Natural killer cell (primary cell): Measurements from ENCODE around the gene P3H2. TPM values are rescaled to one million over a fixed set of nuclear protein-coding genes. Genes with fewer than 3 reads are reported as not detected.
A peak's percentile ranks its signal among the peaks of the same experiment; 100 is the strongest.

Source experiments
- ATAC-seq, 3 donors: fragments of 150-1000 bp in 2 of 3; fragments of 200-7000 bp in 1 of 3; cut with Tn5 transposase; 1 replicate in 1 of 3; 2 replicates in 2 of 3; pipeline ENCODE4 v1.10.0; 2021; ENCODE audit warnings: mild to moderate bottlenecking in 2 of 3, moderate library complexity in 2 of 3
- DNase-seq, 2 donors: peaks; one replicate each; pipeline versions ENCODE4 v3.0.0 to v3.0.0-alpha.2; 2013 to 2021; ENCODE audit warnings: mixed read lengths in 1 of 2
- H3K27ac ChIP-seq: one replicate; pipeline ENCODE4 v1.5.1; 2013; ENCODE audit warnings: mild to moderate bottlenecking, low read length
- H3K27me3 ChIP-seq: one replicate; pipeline ENCODE4 v1.6.1; 2013; ENCODE audit warnings: low read length; ENCODE audit not compliant: control insufficient read depth, insufficient read depth
- H3K36me3 ChIP-seq: one replicate; pipeline ENCODE4 v1.6.1; 2013; ENCODE audit warnings: low read length; ENCODE audit not compliant: control insufficient read depth, insufficient read depth
- H3K4me1 ChIP-seq: one replicate; pipeline ENCODE4 v1.6.1; 2013; ENCODE audit warnings: low read length; ENCODE audit not compliant: control insufficient read depth, insufficient read depth
- H3K4me3 ChIP-seq: one replicate; pipeline ENCODE4 v1.5.1; 2013; ENCODE audit warnings: low read length
- H3K9me3 ChIP-seq: one replicate; pipeline ENCODE4 v1.6.1; 2013; ENCODE audit warnings: low read length; ENCODE audit not compliant: control insufficient read depth, insufficient read depth
- H3K27ac Mint-ChIP-seq, 2 donors: one replicate each; pipeline ENCODE4 v1.8.0; 2022; ENCODE audit warnings: mild to moderate bottlenecking in 2 of 2, mixed read lengths in 2 of 2, moderate library complexity in 1 of 2
- H3K27me3 Mint-ChIP-seq, 2 donors: one replicate each; pipeline ENCODE4 v1.8.0; 2022; ENCODE audit warnings: low read depth in 2 of 2, mixed read lengths in 2 of 2
- H3K36me3 Mint-ChIP-seq: one replicate; pipeline ENCODE4 v1.8.0; 2022; ENCODE audit warnings: mixed read lengths
- H3K4me1 Mint-ChIP-seq, 2 donors: one replicate each; pipeline ENCODE4 v1.8.0; 2022; ENCODE audit warnings: mixed read lengths in 2 of 2
- H3K4me3 Mint-ChIP-seq: one replicate; pipeline ENCODE4 v1.8.0; 2022; ENCODE audit warnings: mild to moderate bottlenecking, moderate library complexity, mixed read lengths
- H3K9me3 Mint-ChIP-seq, 2 donors: one replicate each; pipeline ENCODE4 v1.8.0; 2022; ENCODE audit warnings: mixed read lengths in 2 of 2
- CTCF ChIP-seq: fragments of 200-600 bp; IDR thresholded peaks from one replicate; pipeline ENCODE4 v1.8.0; 2022; ENCODE audit warnings: antibody characterized with exemption
- whole genome bisulfite sequencing: methylation state at CpG from one replicate; pipeline ENCODE4 v1.1.7; 2013; ENCODE audit warnings: missing lambda C conversion rate; ENCODE audit not compliant: insufficient coverage; 5-methylcytosine and 5-hydroxymethylcytosine counted together
- intact Hi-C: fragments of 100-400 bp; cut with micrococcal nuclease; formaldehyde crosslinking; loops from one replicate; pipeline ENCODE4 v1.14.2; 2022
- total RNA-seq, 4 donors: library from RNA; stranded (reverse); fragments of 120-200 nt in 1 of 4; gene quantifications; one replicate each; pipeline versions ENCODE4 v1.2.3 to v1.2.4, GENCODE V29; 2013 to 2022

The P3H2 gene
- total RNA-seq, 3 donors from 2014 or later (not counting 1 experiment from before 2014, with no cell fraction given), result 0.43 to 1.0 (median 0.64) TPM

GRCh38 chr3:189974359-189974758 is 146.3 kb downstream of the P3H2 start:
- H3K27me3 ChIP-seq, result no peaks in the 10 kb centered on the region
- no peak overlapping the region for H3K27ac ChIP-seq
- no peak for ATAC-seq
- no peaks in the 10 kb centered on the region for H3K4me1 ChIP-seq
- H3K4me3 Mint-ChIP-seq, result no peak overlapping the region
- WGBS, result 94% methylated on average over 12 of the region's 12 CpGs
- H3K9me3 Mint-ChIP-seq, result no peaks in the 10 kb centered on the region
- H3K4me1 Mint-ChIP-seq, result no peaks in the 10 kb centered on the region
- no peak for DNase-seq
- intact Hi-C loops, result no loop called here
- no peak for TF ChIP-seq CTCF
- no peaks in the 10 kb centered on the region for H3K36me3 ChIP-seq
- H3K36me3 Mint-ChIP-seq, result no peaks in the 10 kb centered on the region
- H3K27ac Mint-ChIP-seq, result no peak overlapping the region
- no peaks in the 10 kb centered on the region for H3K9me3 ChIP-seq
- H3K4me3 ChIP-seq, result no peak overlapping the region
- H3K27me3 Mint-ChIP-seq, result peaks cover 0 to 4% of the 10 kb centered on the region in 2 donors

- H3K36me3 Mint-ChIP-seq, result no peaks in the 10 kb centered on the region
- 22% methylated on average over 3 of the region's 5 CpGs for WGBS
- no peaks in the 10 kb centered on the region for H3K4me1 Mint-ChIP-seq
- Histone ChIP-seq H3K4me3 (no peak overlapping the region), H3K36me3 (no peaks in the 10 kb centered on the region), H3K4me1 (no peaks in the 10 kb centered on the region), H3K9me3 (no peaks in the 10 kb centered on the region), H3K27ac (no peak overlapping the region), H3K27me3 (no peaks in the 10 kb centered on the region)
- H3K27ac Mint-ChIP-seq, result no peak overlapping the region
- TF ChIP-seq CTCF, result peak; percentile 57
- no peak overlapping the region for H3K4me3 Mint-ChIP-seq
- ATAC-seq (peak in 1 of 3 donors; percentile 34), DNase-seq (peak in 1 of 2 donors; percentile 69)
- intact Hi-C loops, result loop anchor here (10.0 kb wide), 1 partner anchor 727 kb away; no protein-coding TSS in a partner anchor
- H3K9me3 Mint-ChIP-seq, result no peaks in the 10 kb centered on the region
- peaks cover 0 to 3% of the 10 kb centered on the region in 2 donors for H3K27me3 Mint-ChIP-seq
These were observed 153.3 kb downstream of the P3H2 start for GRCh38 chr3:189967254-189967865.

GRCh38 chr3:189966843-189967242 is 153.9 kb downstream of the P3H2 start:
- Mint-ChIP-seq H3K27ac (no peak overlapping the region), H3K4me1 (no peaks in the 10 kb centered on the region)

More at GRCh38 chr3:189966843-189967242, 153.9 kb downstream of the P3H2 start:
- no peak overlapping the region for H3K27ac ChIP-seq
- no peaks in the 10 kb centered on the region for H3K27me3 ChIP-seq
- no peaks in the 10 kb centered on the region for H3K9me3 ChIP-seq
- DNase-seq (no peak), ATAC-seq (no peak)
- H3K4me1 ChIP-seq, result no peaks in the 10 kb centered on the region
- Mint-ChIP-seq H3K36me3 (no peaks in the 10 kb centered on the region), H3K27me3 (peaks cover 0 to 3% of the 10 kb centered on the region in 2 donors), H3K4me3 (no peak overlapping the region), H3K9me3 (no peaks in the 10 kb centered on the region)
- no peak for TF ChIP-seq CTCF
- no peaks in the 10 kb centered on the region for H3K36me3 ChIP-seq
- intact Hi-C loops, result loop anchor here (10.0 kb wide), 1 partner anchor 728 kb away; no protein-coding TSS in a partner anchor
- no peak overlapping the region for H3K4me3 ChIP-seq
- WGBS, result no CpG with 5 or more reads among the region's 5 CpGs
